Activated naive CD8-positive, alpha-beta T cell (primary cell): ENCODE data around the gene TUBA3D.
"Not testable (repeated sequence)": the region's sequence is repeated elsewhere in the genome, so short reads cannot be mapped to it uniquely, and the experiment has no call there.

ENCODE experiments used
- H3K27ac Mint-ChIP-seq: one replicate; pipeline ENCODE4 v1.8.0; 2021; ENCODE audit warnings: mixed read lengths
- H3K27me3 Mint-ChIP-seq: one replicate; pipeline ENCODE4 v1.8.0; 2021; ENCODE audit warnings: mixed read lengths
- H3K36me3 Mint-ChIP-seq: one replicate; pipeline ENCODE4 v1.8.0; 2021; ENCODE audit warnings: mixed read lengths
- H3K4me1 Mint-ChIP-seq: one replicate; pipeline ENCODE4 v1.8.0; 2021; ENCODE audit warnings: low read depth, mixed read lengths
- H3K4me3 Mint-ChIP-seq: one replicate; pipeline ENCODE4 v1.8.0; 2021; ENCODE audit warnings: mild to moderate bottlenecking, mixed read lengths
- H3K9me3 Mint-ChIP-seq: one replicate; pipeline ENCODE4 v1.8.0; 2021; ENCODE audit warnings: low read depth, mixed read lengths

Gene TUBA3D

DNA sequence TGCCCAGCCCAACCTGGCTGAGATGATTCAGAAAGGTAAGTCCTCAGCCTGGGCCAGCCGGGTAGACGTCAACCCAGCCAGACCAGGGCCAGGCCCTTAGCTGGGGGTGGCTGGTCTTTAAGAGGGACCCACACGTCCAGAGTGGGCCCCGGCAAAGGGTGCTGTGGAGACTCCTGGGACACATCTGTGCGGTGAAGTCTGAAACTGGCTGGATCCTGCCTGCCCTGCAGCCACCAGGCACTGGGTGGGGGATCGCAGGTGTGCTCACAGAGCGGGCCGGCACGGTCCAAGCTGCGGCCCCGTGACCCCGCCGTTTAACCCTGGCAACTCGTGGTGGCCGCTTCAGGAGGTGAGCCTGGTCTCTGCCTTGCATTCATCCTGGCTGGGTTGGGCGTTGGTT is 41.9 kb downstream of the TUBA3D start:
- not testable (repeated sequence) for H3K27me3 Mint-ChIP-seq

DNA sequence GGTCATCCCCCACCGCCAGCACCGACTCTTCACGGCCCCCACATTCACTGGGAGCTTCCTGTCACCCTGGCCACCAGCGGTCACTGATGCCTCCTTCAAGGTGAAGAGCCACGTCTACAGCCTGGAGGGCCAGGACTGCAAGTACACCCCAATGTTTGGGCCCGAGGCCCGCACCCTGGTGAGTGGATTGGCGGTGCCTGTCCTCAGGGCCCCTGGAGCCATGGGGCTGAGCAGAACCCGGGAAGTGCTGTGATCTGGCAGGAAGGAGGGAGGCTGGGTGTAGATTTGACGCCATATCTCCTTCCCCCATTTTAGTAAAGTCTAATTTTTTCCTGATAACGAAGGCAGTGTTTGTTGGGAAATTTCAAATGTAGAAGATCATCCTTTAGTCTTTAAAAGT is 42.6 kb downstream of the TUBA3D start:
- not testable (repeated sequence) for H3K27ac Mint-ChIP-seq, H3K4me3 Mint-ChIP-seq, H3K36me3 Mint-ChIP-seq, H3K27me3 Mint-ChIP-seq, H3K9me3 Mint-ChIP-seq, H3K4me1 Mint-ChIP-seq

More for the DNA sequence above, 41.9 kb downstream of the TUBA3D start:
- H3K9me3 Mint-ChIP-seq, H3K4me1 Mint-ChIP-seq, H3K4me3 Mint-ChIP-seq, H3K27ac Mint-ChIP-seq, H3K36me3 Mint-ChIP-seq: not testable (repeated sequence)

DNA sequence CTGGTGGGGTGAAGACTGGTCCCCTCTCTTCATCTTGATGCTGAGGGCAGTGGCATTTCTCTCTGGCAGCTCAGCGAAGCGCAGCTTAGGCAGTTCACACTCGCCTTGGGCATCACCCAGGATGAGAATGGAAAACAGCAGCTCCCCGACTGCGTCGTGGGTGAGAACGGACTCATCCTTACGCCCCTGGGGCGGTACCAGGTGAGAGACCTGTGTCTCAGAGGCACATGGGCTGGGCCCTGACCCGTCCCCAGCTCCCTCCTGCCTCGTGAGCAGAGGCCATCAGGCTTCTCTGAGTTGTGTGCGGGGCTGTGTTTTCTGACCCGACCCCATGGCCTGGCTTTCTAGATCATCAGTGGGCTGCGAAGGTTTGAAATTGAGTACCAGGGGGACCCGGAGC is 43.5 kb downstream of the TUBA3D start:
- H3K36me3 Mint-ChIP-seq, result no peaks in the 10 kb centered on the region
- H3K4me1 Mint-ChIP-seq, result no peaks in the 10 kb centered on the region
- H3K4me3 Mint-ChIP-seq, result no peak overlapping the region
- H3K9me3 Mint-ChIP-seq, result no peaks in the 10 kb centered on the region
- no peak overlapping the region for H3K27ac Mint-ChIP-seq
- no peaks in the 10 kb centered on the region for H3K27me3 Mint-ChIP-seq

DNA sequence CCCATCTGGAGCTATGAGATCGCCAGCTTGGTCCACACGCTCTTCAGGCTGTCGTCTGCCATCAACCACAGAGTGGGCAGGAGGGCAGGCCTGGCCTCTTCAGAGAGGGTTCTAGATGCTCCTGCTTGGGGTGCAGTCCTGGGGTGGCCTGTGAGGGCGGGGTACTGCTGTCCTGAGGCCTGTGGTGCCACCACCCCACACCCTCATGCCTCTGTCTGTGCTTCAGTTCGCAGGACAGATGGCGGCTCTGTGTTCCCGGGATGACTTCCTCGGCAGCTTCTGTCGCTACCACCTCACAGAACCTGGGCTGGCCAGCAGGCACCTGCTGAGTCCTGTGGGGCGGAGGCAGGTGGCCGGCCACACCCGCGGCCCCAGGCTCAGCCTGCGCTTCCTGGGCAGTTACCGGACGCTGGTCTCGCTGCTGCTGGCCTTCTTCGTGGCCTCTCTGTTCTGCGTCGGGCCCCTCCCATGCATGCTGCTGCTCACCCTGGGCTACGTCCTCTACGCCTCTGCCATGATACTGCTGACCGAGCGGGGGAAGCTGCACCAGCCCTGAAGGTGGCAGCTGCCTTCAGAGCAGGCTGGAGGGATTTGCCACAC is 44.1 kb downstream of the TUBA3D start:
- H3K36me3 Mint-ChIP-seq, H3K4me1 Mint-ChIP-seq, H3K27ac Mint-ChIP-seq, H3K27me3 Mint-ChIP-seq, H3K9me3 Mint-ChIP-seq, H3K4me3 Mint-ChIP-seq: not testable (repeated sequence)

DNA sequence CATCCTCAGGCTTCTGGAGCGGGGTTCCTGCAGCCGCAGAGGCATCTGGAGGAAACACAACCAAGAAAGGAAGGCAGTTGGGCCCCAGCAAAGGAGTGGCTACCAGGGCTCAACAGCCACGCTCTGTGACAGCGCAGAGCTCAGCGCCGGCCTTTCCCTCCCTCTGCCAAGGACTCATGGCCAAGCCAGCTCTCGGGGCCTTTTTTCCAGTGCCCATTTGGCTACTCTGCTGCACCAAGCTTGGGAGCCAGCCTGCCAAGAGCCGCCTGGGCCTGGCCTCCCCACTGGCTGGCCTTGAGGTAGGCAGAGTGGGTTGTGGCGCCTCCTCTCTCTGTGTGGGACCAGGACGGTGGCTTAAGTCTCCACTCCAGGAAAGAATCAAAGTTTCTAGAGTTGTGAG is 44.6 kb downstream of the TUBA3D start:
- no peaks in the 10 kb centered on the region for H3K9me3 Mint-ChIP-seq
- H3K36me3 Mint-ChIP-seq, result no peaks in the 10 kb centered on the region
- H3K27me3 Mint-ChIP-seq, result no peaks in the 10 kb centered on the region
- H3K27ac Mint-ChIP-seq, result no peak overlapping the region
- H3K4me3 Mint-ChIP-seq, result no peak overlapping the region
- H3K4me1 Mint-ChIP-seq, result no peaks in the 10 kb centered on the region

DNA sequence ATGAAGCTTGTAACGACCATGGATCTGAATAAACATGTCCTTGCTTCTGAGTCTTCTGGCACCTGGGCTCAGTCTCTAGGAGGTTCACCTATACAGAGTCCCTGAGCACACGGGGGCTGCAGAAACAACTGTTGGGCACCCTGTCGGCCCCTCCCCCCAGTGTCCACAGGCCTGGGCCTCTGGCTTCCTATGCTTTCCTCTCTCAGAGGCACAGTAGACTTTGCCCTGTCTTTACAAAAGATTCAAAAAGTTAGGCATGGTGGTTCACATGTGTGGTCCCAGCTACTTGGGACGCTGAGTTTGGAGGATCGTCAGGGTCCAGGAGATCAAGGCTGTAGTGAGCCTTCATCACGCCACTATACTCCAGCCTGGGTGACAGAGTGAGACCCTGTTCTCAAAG is 45.6 kb downstream of the TUBA3D start:
- not testable (repeated sequence) for H3K36me3 Mint-ChIP-seq, H3K27ac Mint-ChIP-seq, H3K4me3 Mint-ChIP-seq, H3K9me3 Mint-ChIP-seq, H3K4me1 Mint-ChIP-seq, H3K27me3 Mint-ChIP-seq

DNA sequence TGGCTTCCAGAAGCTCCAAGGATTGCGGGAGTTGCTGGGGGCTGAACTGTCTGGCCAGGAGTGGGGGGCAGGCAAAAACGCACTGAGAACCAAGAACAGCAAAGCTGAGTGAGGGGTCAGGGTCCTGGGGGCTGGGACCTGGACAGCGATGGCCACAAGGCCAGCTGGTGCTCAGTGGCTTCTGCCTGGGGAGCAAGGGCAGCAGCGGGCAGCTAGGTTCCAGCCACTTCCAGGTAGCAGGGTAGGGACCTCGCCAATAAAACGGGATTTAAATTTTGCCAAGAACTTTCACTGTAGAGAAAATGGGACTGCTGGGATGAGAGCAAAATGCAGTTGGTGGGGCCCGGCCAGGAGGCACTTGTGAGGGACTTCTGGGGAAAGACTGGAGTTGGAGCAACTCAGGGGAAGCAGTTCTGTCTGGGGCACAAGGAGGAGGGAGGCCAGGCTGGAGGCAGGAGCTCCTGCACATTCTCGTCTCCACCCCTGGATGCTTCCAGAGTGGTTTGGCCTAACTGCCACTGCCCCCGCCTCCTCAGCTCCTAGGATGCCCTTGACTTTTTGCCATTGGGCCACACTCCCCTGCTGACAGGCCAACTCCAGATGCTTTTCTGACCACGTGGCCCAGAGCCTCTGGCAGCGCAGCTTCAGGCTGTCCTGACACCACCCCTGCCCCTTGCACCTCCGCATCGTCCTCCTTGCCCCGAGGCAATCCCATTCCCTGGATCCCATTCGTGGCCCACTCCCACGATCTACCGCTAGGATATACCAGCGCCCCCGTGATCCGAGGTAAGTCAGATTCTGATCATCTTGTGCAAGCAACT is 46.3 kb downstream of the TUBA3D start:
- H3K4me3 Mint-ChIP-seq, result no peak overlapping the region
- H3K27ac Mint-ChIP-seq, result no peak overlapping the region
- H3K27me3 Mint-ChIP-seq, result no peaks in the 10 kb centered on the region
- H3K4me1 Mint-ChIP-seq, result peaks cover under 1% of the 10 kb centered on the region
- no peaks in the 10 kb centered on the region for H3K9me3 Mint-ChIP-seq
- no peaks in the 10 kb centered on the region for H3K36me3 Mint-ChIP-seq

DNA sequence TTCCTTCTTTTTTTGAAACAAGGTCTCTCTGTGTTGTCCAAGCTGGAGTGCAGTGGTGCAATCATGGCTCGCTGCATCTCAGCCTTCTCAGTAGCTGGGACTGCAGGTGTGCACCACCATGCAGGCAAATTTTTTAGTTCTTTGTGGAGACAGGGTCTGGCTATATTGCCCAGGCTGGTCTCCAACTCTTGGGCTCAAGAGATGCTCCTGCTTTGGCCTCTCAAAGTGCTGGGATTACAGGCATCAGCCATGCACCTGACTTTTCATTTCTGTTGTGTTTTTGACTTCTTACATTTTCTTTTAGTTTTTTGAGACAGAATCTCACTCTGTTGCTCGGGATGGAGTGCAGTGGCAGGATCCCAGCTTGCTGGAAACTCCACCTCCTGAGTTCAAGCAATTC is 49.3 kb downstream of the TUBA3D start:
- not testable (repeated sequence) for H3K36me3 Mint-ChIP-seq, H3K27ac Mint-ChIP-seq, H3K27me3 Mint-ChIP-seq, H3K4me3 Mint-ChIP-seq, H3K9me3 Mint-ChIP-seq
- H3K4me1 Mint-ChIP-seq, result peaks cover 12% of the 10 kb centered on the region

DNA sequence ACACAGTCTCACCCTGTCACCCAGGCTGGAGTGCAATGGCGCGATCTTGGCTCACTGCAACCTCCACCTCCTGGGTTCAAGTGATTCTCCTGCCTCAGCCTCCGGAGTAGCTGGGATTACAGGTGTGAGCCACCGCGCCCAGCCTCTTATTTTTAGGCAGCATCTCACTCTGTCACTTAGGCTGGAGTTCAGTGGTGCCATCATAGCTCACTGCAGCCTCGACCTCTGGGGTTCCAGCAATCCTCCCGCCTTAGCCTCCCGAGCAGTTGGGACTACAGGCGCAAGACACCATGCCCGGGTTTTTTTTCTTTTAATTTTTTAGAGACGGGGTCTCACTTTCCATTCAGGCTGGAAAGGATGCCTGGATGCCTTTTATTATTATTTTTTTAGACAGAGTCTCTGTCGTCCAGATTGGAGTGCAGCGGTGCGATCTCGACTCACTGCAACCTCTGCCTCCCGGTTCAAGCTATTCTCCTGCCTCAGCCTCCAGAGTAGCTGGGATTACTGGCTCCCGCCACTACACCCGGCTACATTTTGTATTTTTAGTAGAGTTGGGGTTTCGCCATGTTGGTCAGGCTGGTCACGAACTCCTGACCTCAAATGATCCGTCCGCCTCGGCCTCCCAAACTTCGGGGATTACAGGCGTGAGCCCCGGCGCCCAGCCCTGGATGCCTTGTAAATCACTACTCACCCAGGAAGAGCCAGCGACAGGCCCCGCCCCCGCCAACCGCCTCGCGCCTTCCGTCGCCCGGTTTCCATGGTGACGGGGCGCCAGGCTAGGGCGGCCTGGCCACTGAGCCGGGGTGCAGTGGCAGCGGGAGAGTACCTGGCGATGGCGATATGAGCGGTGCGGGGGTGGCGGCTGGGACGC is 51.4 kb downstream of the TUBA3D start, which contains the start of gene CCDC74A:
Gene CCDC74A (plus strand): TSS at position 758 of the 871 bp plus-strand sequence. CDS start 83 bp downstream, at position 841.
- H3K36me3 Mint-ChIP-seq, H3K9me3 Mint-ChIP-seq, H3K27me3 Mint-ChIP-seq: not testable (repeated sequence)
- H3K27ac Mint-ChIP-seq, result peak within 1 kb of the TSS; percentile 46
- H3K4me3 Mint-ChIP-seq, result peak within 1 kb of the TSS; percentile 87
- H3K4me1 Mint-ChIP-seq, result peaks cover 12% of the 10 kb centered on the region

DNA sequence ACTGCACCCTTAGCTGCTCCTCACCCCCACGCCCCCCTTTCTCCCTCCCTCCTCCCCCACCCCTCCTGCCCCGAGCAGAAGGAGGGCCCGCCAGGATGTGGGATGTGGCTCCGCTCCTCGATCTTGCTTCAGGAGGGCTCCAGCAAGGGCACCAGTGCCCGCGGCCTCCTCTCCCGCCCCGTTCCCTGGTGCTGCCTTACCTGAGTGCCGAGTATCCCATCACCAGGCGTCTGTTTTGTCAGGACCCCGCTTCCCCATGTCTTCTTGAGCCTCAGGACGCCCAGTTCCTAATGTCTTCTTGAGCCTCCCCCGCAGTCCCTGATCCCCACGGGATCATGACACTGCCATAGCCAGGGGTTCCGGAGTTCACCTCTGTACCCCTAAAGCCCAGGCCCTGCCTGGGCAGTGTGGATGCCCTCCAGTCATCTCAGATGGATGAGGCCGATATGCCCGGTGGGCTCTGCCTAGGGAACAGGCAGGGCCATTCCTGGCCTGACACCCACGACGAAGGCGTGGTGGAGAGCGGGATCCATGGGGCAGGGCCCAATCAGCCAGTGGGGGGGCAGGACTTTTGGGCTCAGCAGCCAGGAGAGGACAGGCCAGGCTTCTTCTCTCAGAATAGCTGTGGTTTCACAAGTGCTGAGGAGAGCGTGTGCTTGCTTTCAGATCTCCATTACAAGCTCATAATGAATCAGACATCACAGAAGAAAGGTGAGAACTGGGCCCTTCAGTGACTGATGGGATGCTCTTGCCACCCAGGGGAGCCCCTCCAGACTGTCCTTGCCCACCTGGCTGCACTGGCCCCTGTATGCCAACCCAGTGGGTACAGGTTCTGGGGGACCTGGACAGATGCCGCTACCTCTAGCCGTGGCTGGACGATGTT is 53.3 kb downstream of the TUBA3D start:
- Mint-ChIP-seq H3K4me1 (peaks cover 12% of the 10 kb centered on the region), H3K4me3 (peak overlapping the region; percentile 64)
- not testable (repeated sequence) for H3K27me3 Mint-ChIP-seq, H3K9me3 Mint-ChIP-seq, H3K27ac Mint-ChIP-seq, H3K36me3 Mint-ChIP-seq

DNA sequence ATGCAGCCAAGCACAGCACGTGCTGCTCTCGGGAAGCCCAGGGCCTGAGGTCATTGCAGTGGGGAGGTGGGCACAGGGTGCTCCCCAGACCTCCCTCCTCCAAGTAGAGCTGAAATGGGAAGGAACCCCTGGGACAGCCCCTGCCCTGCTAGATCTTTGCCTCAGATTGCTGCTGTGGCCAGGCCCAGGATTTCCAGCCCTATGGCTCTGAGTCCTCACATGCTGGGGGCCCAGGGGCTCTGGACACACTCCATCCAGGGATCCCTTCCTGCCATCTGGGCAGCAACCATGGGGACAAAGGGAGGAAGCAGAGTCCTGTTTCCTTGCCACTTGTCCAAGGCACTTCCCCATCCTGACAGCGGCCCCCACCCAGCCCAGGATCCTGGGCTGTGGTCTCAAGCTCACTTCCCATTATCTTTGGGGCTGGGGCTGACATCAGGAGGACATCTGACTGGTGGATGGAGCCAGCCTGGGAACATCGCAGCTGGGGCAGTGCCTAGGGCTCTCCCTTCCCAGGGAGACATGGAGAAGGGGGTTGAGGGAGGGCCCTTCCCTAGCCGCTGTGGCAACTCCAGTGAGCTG is 54.0 kb downstream of the TUBA3D start:
- H3K4me1 Mint-ChIP-seq, result peaks cover 12% of the 10 kb centered on the region
- not testable (repeated sequence) for H3K27ac Mint-ChIP-seq, H3K27me3 Mint-ChIP-seq, H3K9me3 Mint-ChIP-seq, H3K36me3 Mint-ChIP-seq
- peak overlapping the region; percentile 64 for H3K4me3 Mint-ChIP-seq

DNA sequence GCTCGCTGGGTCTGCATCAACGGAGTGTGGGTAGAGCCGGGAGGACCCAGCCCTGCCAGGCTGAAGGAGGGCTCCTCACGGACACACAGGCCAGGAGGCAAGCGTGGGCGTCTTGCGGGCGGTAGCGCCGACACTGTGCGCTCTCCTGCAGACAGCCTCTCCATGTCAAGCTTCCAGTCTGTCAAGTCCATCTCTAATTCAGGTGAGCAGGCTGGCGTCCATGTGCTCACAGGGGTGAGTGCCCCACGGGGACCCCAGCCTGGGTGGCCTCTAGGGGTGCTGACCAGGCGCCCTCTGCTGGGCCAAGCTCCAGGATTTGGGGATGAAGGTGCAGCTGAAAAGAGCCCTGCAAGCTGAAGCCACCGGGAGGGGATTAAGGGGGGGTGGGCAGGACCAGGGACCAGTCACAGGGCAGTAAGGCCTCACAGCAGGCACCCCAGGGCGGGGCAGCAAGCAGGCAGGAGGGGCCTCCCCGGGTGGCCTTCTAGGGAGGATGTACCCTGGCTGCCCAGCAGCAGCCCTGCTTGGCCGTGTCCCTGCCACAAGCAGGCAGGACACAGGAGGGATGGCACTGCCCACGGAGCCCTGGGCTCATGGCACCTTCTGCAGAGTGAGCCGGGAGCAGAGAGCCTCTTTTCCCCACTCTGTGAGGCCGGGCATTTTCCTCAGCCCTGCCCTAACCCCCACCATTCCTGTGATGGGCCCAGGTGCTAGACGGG is 54.9 kb downstream of the TUBA3D start:
- H3K4me1 Mint-ChIP-seq, result peaks cover 12% of the 10 kb centered on the region
- not testable (repeated sequence) for H3K9me3 Mint-ChIP-seq, H3K36me3 Mint-ChIP-seq, H3K27me3 Mint-ChIP-seq, H3K27ac Mint-ChIP-seq, H3K4me3 Mint-ChIP-seq

DNA sequence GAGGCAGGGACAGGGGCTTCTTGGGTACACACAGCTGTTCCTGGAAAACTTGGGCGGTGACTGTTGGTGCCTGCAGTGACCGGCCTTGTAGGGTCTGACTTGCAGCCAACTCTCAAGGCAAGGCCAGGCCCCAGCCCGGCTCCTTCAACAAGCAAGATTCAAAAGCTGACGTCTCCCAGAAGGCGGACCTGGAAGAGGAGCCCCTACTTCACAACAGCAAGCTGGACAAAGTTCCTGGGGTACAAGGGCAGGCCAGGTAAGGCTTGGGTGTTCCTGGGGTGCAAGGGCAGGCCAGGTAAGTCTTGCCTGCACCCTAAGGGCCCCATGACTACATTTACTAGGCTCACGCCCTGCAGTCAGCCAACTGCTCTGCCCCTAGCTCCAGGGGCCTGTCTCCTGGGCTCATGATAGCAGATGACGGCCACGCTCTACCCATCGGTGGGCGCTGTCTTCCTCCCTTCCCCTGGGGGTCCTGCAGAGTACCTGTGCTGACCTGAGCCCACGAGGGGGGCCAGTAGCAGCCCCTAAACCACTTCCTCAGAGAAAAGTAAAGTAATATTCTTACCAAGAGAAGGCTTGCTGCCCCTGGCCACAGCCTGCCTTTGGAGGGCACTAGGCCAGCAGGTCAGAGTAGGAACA is 55.7 kb downstream of the TUBA3D start:
- H3K27me3 Mint-ChIP-seq, H3K4me3 Mint-ChIP-seq, H3K36me3 Mint-ChIP-seq, H3K27ac Mint-ChIP-seq, H3K9me3 Mint-ChIP-seq: not testable (repeated sequence)
- H3K4me1 Mint-ChIP-seq, result peaks cover 12% of the 10 kb centered on the region
